Stimulated activated CD8-positive, alpha-beta memory T cell treated with anti-CD3 and anti-CD28 coated beads, Interleukin-7, amount 100 ng/mL, for 1 hour (primary cell): ENCODE results near the gene WWOX.

Experiments used
- DNase-seq, 2 donors: peaks; one replicate each; pipeline ENCODE4 v3.0.0-alpha.2; 2020; ENCODE audit warnings: low read depth in 2 of 2

The WWOX gene

DNA sequence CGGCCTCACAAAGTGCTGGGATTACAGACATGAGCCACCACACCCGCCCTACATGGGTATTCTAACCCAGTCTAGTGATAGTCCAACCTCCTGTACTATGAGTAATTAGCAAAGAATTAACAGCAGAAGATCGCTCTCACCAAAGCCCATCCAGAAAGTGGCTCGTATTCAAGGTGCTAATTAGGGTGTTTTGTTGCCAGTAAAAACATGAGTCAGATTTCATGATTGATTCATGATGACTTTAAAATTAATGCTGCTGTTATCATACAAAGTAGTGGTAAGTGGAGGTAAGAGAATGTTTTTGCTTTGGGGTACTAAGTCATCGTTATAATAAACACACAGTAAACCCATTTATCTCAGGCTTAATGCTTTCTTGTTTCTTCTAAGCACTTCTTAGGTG lies 428.8 kb downstream of the WWOX start:
- DNase-seq = no peak

DNA sequence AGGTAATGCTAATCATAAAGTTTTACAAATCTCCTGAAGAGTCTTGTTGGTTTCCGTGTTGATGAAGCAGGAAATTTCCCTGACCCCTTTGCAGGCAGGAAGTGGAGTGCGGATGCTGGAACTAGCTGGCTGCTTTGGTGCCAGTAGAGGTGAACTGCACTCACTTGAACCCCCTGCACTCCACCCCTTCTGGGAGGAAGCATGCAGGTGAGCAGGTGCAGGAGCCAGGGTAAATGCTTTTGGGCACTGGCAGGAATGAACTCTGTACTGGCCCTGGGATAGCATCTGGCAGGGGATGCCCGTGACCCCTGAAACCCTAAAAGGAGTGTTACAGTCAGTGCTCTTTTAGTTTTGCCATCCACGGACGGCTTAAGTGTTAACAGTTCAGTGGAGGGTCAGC lies 430.4 kb downstream of the WWOX start:
- no peak for DNase-seq

DNA sequence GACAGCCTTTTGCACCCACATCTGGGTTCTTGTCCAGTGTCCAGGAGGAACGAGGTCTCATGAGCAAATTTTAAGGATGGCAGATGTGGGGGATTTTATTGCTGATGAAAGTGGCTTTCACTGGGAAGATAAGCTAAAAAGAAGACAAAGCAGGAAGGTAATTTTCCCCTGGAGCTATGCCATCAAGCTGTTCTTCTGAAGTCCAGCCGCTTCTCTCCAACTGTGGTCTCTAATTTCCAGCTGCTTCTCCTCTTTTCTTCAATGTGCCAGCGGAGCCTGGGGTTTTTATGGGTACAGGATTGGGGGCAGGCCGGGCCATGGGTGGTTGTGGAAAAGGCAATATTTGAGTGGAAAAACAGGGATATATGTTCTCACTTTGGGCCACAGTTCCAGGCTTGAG lies 430.8 kb downstream of the WWOX start:
- DNase-seq = no peak

DNA sequence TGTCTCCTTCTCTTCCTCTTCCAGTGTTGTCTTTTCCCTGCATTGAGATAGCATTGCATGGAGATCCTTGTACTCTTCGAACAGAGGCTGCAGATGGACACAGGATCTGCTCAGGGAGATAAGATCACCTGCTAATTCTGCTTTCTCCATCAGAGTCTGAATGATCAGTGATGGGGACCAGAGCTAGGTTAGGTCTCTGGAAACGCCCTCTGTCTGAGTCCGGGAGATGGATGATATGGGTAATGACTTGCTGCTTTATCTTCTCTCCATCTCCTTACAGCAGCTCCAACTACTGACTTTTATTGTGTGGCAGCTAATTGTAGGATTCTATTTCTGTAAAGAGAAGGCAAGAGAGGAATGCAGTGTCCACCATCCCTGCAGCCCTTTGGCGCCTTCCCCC lies 435.6 kb downstream of the WWOX start:
- DNase-seq = no peak

DNA sequence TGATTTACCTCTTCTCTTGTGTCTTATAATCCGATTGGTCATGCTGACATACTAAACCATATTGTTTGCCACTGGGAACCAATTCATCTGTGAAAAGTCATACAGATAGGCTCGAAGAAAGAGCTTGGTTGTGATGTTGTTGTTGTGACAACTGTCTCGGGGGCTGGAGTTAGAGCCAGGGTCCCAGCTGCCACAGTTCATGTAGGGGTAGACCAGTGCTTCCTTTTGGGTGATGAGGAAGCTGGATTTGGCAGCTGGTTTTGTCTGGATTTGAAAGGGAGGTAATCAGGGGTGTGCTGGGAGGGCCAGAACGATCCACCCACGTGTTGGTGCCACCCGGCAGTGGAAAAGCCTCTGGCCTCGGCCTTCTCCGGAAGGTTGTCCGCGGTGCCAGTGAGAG lies 438.1 kb downstream of the WWOX start:
- no peak for DNase-seq

DNA sequence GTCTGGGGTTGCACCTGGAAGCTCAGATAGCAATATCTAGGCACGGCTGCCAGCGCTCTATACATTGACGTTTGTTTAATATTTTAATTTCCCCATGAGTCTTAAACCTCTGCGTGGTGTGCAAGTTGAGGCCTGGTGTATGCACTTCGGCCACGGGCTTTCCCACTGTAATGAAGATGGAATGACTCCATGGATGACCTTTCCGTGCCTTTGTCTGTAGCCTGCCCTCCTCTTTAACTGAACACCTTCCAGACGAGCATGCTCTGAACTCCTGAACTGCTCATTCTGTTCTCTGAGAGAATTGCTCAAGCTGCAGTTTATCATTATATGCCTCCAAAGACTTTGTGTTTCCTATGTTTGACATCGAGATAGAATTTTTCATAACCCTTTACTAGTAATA lies 438.8 kb downstream of the WWOX start:
- DNase-seq = no peak

GRCh38 chr16:78538919-78539318 lies 439.5 kb downstream of the WWOX start:
- DNase-seq = no peak

GRCh38 chr16:78542419-78542818 lies 443.0 kb downstream of the WWOX start:
- no peak for DNase-seq

DNA sequence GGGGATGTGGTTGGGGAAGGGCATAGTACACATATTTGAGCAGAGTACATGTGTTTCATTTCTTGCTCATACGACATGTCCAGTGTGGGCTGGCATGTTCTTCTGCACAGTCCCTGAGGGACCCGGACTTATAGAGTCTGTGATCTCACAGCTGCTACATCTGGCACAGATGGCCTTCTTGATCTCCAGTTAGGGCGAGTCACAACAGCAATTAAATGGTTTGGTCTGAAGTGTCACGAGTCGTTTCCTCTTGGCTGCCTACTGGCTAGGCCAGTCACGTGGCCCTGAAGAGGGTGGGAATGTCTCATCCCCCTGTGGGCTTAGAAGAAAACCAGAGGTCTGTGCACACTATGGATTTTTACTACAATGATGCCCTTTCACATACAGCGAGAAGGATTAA lies 443.6 kb downstream of the WWOX start:
- no peak for DNase-seq

DNA sequence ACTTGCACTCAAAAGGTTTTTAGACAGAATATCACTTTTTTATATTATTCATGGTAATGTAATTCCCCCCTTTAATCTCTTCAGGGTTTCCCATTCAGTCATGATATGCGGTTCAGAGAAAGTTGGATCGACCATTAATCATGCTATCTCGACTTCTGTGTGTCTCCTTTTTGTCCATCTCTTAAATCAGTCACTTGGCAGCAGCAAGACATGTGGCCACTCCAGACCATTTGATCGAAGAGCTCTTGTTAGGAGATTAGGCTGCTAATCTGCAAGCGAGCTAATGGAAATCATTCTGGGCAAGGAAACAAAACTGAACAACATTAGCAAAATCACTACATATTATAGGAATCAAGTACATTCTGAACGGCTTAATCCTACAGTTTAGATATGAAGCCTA lies 449.9 kb downstream of the WWOX start:
- DNase-seq = no peak

GRCh38 chr16:78551487-78552085 lies 452.1 kb downstream of the WWOX start:
- no peak for DNase-seq

DNA sequence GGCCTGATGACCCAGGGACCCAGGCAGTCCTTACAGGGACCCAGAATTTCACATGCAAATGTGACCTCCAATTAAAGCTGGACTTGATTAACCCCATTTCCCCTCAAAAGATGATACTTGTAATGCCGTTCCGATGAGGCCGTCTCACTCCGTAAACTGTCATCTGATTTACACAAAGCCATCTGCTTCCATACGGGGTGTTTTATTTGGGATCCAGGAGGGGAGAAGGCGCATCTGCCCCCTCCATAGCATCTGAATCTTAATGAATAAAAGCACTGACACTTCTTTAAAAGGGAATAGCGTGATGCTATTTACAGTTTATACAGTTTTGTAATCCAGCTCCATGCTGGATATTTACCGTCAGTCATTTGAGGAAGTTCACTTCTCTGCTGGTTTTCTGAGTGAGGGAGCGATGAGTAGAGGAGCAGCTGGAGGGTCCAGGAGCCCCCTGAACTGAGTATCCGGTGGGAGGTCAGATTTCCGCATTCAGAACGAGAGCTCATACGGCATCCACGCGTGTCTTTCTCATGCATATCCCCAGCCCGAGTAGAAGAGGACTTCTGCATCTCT lies 452.7 kb downstream of the WWOX start:
- no peak for DNase-seq

- DNase-seq = no peak
Measured at GRCh38 chr16:78552716-78553115, 453.3 kb downstream of the WWOX start.

DNA sequence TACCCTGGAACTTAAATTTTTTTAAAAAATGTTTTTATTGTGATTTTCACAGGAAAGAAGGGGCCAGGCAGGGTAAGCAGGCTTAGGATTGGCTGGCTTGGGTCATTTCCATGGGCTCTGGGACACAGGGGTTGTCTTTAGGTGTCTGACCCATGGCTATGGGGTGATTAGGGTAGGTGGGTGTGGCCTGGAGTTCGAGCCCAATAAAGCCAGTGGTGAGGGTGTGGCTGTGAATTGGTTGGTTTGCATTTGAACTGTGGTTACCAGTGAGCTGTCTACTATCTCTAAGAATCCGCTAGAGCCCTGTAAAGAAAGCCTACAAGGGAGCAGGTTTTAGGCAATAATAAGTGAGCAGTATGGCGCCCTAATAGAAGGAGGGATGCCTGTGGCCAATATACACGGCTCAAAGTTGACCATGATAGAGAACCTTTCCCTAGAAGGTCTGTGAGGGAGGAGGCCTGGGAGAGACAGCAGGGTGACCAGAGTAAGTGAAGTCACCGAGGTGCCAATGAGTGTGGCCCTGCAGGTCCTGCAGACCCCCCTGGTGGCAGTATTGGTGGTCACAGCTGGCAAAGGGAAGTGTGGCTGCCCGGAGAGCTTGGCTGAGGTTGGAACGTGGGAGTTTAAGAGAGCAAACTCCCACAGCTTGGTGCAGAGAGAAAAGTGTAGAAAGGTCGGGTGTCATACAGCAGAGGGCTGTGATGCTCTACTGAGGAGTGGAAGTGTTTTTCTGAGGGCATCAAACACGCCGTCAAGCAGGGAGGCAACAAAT lies 454.0 kb downstream of the WWOX start:
- no peak for DNase-seq

DNA sequence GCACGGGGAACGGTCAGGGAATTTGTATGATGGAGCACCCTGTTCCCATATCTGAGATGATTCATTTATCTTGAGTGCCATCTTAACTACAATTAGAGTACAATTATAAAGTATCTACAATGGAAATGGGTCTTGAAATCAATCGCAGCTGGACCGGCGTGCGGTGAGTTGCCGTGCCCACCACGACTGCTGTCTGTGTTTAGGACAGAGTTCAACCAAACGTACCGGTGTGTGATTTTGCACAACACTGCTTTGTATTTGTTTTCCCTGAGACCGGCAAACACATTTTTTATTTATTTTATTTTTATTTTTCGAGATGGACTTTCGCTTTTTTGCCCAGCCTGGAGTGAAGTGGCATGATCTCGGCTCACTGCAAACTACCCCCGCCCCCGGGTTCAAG lies 457.0 kb downstream of the WWOX start:
- DNase-seq = no peak

DNA sequence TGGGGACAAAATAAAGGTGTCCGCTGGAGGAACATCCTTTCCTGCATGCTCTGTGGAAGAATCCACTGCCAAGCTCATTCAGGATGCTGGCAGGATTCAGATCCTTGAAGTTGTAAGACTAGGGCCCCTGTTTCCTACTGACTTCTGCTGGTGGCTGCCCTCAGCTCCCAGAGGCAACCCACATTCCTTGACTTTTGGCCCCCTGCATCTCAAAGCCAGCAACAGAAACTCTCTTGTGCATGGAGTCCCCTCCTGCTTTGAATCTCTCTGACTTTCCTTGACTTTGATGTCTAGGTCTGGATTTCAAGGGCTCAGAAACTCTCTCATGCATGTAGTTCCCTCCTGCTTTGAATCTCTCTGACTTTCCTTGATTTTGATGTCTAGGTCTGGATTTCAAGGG lies 461.5 kb downstream of the WWOX start:
- no peak for DNase-seq

- DNase-seq = no peak
Measured at GRCh38 chr16:78562111-78562510, 462.7 kb downstream of the WWOX start.

- DNase-seq = no peak
Measured at GRCh38 chr16:78562650-78563049, 463.2 kb downstream of the WWOX start.

GRCh38 chr16:78563905-78564304 lies 464.5 kb downstream of the WWOX start:
- no peak for DNase-seq

DNA sequence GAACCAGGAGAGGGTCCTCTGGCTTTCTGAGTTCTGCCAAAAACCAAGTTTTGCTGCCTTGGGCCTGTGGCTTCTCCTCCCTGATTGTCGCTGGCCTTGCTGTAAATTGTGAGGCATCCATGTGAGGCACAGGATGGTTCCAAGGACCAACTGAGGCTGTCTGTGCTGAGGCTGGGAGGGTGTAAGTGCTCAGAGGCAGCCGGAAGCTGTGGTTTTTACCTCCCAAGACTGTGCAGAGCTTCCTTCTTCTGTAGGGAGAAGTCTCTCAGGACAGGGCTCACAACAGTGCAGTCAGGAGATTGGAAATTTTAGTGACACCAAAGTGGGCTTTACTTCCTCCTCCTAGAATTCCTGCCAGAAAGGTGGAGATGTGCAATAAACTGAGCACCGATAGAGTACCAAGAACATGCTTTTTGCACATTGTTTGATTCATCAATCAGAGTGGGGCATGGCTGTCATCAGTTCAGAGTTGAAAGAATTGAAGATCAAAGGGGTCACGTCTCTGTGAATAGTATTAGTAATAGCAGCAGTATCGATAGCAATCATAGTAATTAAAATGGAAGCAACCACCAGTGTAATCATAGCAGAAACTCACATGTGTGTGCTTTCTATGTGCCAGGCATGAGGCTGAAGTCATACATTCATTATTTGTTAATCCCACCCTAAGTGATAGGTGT lies 467.1 kb downstream of the WWOX start:
- no peak for DNase-seq

GRCh38 chr16:78570399-78571141 lies 471.1 kb downstream of the WWOX start:
- DNase-seq = no peak

DNA sequence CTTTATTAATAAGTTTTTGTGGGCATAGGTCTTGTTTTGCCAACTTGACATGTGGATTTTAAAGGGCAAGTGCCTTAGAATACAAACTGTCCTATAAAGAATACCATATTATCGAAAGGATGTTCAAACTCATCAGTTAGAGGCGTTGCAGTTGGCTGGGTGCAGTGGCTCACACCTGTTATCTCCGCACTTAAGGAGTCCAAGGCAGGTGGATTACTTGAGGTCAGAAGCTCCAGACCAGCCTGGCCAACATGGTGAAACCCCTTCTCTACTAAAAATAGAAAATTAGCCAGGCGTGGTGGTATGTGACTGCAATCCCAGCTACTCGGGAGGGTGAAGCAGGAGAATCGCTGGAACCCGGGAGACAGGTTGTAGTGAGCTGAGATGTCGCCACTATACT lies 472.0 kb downstream of the WWOX start:
- DNase-seq = no peak
